Fibroblast of lung (primary cell): ENCODE data around the gene RBM38.

Experiments
- CTCF ChIP-seq, 2 donors: IDR thresholded peaks in 1 of 2; conservative IDR thresholded peaks in 1 of 2; 1 replicate in 1 of 2; 2 replicates in 1 of 2; pipeline ENCODE4 v1.5.1; 2011 to 2012; ENCODE audit warnings: low read length in 2 of 2, control low read depth in 1 of 2, inconsistent platforms in 1 of 2, low read depth in 1 of 2, mild to moderate bottlenecking in 1 of 2
- EZH2 ChIP-seq: IDR thresholded peaks from 2 replicates; pipeline ENCODE4 v1.5.1; 2012; ENCODE audit warnings: low read length, control low read depth, mild to moderate bottlenecking; ENCODE audit errors: missing control alignments

GRCh38 chr20:57341663-57342062, 49.5 kb upstream of the RBM38 start:
- TF ChIP-seq CTCF (conservative IDR thresholded peaks at IDR 0.05 in 1 of 2, IDR thresholded peaks at IDR 0.05 in 1 of 2; ENCODE audit: low read depth in 1 of 2, low read length in 2 of 2) (no peak), EZH2 (no peak)
